ENCODE measurements around the gene WDR74.
"Not testable (repeated sequence)": the region's sequence is repeated elsewhere in the genome, so short reads cannot be mapped to it uniquely, and the experiment has no call there.

Gene WDR74

DNA sequence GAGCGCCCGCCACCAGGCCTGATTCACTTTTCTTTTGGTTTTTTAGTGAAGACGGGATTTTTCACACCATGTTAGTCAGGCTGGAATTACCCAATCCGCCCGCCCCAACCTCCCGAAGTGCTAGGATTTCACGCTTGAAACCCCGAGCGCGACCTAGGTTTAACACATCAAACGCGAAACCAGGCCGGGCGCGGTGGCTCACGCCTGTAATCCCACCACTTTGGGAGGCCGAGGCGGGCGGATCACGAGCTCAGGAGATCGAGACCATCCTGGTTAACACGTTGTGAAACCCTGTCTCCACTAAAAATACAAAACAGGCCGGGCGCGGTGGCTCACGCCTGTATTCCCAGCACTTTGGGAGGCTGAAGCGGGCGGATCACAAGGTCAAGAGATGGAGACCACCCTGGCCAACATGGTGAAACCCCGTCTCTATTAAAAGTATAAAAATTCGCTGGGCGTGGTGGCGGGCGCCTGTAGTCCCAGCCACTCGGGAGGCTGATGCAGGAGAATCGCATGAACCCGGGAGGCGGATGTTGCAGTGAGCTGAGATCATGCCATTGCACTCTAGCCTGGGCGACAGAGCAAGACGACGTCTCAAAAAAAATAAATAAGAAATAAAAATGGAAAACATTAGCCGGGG, 1.5 kb upstream of the WDR74 start:
- peak; percentile 70 for DNase-seq

- no peak for DNase-seq
Measured at GRCh38 chr11:62835336-62835735, 4.1 kb downstream of the WDR74 start.

GRCh38 chr11:62832336-62833234, 6.8 kb downstream of the WDR74 start, which contains the start of gene TEX54:
TEX54 (minus strand) TSS chr11:62832841.
- DNase-seq: no peak

GRCh38 chr11:62831520-62832335, 7.7 kb downstream of the WDR74 start, which contains the start of gene STX5:
STX5 (minus strand) TSS chr11:62832051; CDS start chr11:62831243, 808 bp downstream.
- peak; percentile 100 for DNase-seq

DNA sequence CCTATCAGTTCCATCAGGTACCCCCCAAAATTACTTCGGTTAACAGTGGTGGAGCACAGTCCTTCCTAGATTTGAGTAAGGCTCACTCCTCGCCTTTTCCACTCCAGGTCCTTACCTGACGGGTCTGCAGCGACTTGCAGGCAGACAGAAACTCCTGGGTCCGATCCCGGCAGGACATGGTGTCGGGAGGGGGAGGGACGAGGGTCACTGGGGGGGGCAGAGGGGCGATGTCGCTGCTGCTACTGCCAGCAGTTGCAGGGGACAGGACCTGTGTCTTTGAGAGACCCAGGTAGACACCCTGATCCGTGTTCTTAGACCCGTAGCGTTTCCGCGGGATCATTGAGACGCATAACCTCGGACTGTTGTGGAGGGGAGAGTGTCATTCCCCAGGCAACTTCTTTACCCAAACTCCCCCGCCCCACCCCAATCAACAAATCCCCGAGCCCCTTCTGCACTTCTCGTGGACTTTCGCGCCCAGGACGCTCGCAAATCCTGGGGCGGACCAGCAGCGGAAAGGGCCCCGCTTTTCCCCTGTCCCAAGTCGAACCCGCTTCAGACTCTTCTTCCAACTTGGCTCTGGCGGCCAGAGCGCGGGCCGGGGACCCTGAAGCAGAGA, 8.4 kb downstream of the WDR74 start:
- peak; percentile 68 for DNase-seq

DNA sequence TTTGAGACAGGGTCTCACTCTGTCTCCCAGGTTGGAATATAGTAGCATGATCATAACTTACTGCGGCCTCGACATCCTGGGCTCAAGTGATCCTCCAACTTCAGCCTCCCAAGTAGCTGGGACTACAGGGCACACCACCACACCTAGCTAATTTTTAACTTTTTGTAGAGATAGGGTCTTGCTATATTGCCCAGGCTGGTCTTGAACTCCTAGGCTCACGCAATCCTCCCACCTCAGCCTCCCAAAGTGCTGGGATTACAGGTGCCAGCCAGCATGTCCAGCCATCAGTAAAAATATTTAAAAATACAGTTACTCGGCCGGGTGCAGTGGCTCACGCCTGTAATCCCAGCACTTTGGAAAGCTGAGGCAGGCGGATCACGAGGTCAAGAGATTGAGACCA, 11.3 kb downstream of the WDR74 start:
- DNase-seq: not testable (repeated sequence)

- no peak for DNase-seq
Measured at GRCh38 chr11:62823677-62824076, 15.7 kb downstream of the WDR74 start.

DNA sequence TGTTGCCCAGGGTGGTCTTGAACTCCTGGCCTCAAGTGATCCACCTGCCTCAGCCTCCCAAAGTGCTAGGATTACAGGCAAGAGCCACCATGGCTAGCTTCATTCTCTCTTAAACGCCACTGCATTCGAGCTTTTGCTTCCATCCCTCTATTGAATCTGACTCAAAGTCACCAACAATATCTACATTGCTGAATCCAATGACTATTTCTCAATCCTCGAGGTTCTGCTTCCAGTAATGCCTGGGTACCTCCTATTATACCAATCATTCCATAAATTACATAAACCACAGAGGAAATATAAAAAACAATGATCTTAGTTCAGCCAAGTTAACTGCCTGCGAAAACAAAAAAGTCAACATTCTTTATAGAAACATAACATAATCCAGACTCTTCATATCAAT, 22.3 kb downstream of the WDR74 start:
- DNase-seq: no peak

DNA sequence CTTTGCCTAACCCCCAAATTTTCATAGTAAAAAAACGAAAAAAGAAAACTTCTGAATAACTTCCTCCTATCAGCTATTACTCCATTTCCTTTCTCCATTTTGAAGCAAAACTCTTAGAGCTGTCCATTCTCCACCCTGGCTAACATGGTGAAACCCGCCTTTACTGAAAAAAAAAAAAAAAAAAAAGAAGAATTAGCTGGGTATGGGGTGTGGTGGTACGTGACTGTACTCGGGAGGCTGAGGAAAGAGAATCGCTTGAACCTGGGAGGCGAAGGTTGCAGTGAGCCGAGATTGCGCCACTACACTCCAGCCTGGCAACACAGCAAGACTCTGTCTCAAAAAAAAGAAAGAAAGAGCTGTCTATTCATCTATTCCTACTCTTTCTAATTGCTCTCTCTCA, 22.8 kb downstream of the WDR74 start:
- DNase-seq: no peak

GRCh38 chr11:62811659-62812058, 27.7 kb downstream of the WDR74 start:
- DNase-seq: no peak

DNA sequence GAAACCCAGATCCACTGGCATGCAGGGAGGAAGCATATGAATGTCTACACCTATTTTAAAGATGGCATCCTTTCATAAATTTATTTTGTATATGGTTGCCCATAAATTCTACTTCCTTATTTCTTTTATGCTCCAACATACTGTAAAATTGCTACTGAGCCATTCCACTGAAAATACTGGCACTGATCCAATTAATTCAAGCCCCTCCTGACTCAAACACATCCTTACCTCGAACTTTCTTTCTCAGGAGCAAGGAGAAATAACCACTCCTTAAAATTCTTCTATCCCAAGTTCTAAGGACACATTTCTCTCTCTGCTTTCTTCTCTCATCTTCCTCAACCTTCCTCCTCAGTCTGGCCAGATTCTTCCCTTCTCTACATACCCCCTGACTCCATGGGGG, 28.6 kb downstream of the WDR74 start:
- DNase-seq: no peak

- DNase-seq: peak; percentile 16
Measured at GRCh38 chr11:62806611-62807121, 32.7 kb downstream of the WDR74 start.

- DNase-seq: peak; percentile 63
Measured at GRCh38 chr11:62805961-62806441, 33.4 kb downstream of the WDR74 start.

GRCh38 chr11:62805076-62805892, 34.1 kb downstream of the WDR74 start, which contains the start of gene NXF1:
NXF1 (minus strand) TSS chr11:62805440; CDS start chr11:62805356, 84 bp downstream.
- peak; percentile 97 for DNase-seq

GRCh38 chr11:62804310-62805075, 34.9 kb downstream of the WDR74 start:
- DNase-seq: peak; percentile 37

GRCh38 chr11:62801071-62801470, 38.3 kb downstream of the WDR74 start:
- no peak for DNase-seq

GRCh38 chr11:62799486-62799885, 39.9 kb downstream of the WDR74 start:
- no peak for DNase-seq

- DNase-seq: no peak
Measured at GRCh38 chr11:62796281-62796680, 43.1 kb downstream of the WDR74 start.

DNA sequence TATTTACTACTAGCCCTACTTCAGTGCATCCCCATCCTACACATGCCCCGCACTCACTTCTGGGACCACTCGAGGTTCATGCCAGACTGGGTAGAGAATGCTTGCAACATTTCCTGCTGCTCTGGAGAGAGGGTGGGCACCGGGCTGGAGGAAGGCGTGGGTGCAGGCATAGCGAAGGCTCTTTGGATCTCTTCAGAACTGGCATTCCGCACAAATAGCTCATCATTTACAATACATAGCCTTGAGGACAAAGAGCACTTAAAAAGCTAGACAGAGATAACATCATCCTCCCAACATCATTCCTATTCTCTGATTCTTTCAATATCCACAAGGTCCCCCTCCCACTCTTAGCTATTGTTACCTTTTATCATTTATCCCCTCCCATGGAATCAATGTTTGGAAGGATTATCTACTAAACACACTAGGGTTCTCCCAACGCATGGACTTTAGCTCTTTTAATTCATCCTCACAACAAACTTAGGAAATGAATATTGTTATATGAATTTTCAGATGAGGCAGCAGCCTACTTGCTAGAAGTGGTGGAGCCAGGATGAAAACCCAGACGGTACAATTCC, 45.1 kb downstream of the WDR74 start:
- DNase-seq: no peak

DNA sequence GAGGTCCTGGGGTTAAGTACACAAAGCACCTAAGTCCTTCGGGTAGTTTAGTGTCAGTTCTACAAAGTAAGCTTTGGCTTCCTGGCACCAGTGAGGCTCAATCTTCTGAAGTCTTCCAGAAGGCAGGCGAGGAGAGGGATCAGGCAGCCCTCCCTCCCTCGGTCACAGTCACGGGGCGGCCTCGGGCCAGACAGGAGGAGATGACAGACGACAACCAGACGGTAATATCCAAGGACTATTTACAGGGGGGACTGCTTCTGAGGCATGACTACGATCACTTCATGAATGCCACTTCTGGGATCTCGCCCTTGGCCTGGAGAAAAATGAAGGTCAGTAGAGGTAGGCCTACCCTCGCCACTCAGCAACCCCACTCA, 47.2 kb downstream of the WDR74 start:
- DNase-seq: no peak
